ENCODE measurements around the gene ST3GAL3.

DNA sequence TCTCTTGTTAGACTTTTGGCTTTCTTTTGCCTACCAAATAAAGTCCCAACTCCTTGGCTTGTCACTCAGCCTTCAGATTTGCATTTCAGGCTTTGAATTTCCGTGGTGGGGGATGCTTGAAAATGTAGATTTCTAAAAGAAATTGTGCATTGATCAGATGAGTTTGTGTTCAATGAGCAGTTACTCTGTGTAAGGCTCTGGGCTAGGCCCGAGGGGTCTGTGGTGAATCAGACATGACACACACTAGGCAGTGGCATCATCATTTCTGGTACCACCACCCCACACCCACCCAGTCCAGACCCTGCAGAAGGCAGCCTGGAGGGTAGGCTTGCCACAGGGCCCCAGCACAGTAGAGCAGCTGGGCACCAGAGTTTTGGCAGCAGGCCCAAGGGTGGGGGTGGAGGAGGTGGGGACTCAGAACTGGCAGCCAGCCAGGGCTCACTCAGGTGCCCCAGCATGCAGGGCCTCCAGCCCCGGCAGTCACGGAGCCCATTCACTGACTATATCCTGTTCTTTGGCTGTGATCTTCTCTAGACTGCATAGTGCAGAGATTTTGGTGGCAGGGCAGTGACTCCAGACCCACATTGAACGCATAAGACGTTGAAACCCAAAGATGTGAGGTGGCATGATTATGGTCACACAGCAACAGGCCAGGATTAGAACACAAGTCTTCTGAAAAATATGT, 129.1 kb downstream of the ST3GAL3 start:
- TF ChIP-seq, protein P1, sequence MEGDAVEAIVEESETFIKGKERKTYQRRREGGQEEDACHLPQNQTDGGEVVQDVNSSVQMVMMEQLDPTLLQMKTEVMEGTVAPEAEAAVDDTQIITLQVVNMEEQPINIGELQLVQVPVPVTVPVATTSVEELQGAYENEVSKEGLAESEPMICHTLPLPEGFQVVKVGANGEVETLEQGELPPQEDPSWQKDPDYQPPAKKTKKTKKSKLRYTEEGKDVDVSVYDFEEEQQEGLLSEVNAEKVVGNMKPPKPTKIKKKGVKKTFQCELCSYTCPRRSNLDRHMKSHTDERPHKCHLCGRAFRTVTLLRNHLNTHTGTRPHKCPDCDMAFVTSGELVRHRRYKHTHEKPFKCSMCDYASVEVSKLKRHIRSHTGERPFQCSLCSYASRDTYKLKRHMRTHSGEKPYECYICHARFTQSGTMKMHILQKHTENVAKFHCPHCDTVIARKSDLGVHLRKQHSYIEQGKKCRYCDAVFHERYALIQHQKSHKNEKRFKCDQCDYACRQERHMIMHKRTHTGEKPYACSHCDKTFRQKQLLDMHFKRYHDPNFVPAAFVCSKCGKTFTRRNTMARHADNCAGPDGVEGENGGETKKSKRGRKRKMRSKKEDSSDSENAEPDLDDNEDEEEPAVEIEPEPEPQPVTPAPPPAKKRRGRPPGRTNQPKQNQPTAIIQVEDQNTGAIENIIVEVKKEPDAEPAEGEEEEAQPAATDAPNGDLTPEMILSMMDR (IDR thresholded peaks at IDR 0.05; ENCODE audit: insufficient read depth, low read length), result no peak
- TF ChIP-seq POLR2AphosphoS5 (IDR thresholded peaks at IDR 0.05; ENCODE audit: low read depth) (peak; percentile 92), GABPA (IDR thresholded peaks at IDR 0.05; ENCODE audit: low read depth) (no peak)
- TF ChIP-seq, protein P2, sequence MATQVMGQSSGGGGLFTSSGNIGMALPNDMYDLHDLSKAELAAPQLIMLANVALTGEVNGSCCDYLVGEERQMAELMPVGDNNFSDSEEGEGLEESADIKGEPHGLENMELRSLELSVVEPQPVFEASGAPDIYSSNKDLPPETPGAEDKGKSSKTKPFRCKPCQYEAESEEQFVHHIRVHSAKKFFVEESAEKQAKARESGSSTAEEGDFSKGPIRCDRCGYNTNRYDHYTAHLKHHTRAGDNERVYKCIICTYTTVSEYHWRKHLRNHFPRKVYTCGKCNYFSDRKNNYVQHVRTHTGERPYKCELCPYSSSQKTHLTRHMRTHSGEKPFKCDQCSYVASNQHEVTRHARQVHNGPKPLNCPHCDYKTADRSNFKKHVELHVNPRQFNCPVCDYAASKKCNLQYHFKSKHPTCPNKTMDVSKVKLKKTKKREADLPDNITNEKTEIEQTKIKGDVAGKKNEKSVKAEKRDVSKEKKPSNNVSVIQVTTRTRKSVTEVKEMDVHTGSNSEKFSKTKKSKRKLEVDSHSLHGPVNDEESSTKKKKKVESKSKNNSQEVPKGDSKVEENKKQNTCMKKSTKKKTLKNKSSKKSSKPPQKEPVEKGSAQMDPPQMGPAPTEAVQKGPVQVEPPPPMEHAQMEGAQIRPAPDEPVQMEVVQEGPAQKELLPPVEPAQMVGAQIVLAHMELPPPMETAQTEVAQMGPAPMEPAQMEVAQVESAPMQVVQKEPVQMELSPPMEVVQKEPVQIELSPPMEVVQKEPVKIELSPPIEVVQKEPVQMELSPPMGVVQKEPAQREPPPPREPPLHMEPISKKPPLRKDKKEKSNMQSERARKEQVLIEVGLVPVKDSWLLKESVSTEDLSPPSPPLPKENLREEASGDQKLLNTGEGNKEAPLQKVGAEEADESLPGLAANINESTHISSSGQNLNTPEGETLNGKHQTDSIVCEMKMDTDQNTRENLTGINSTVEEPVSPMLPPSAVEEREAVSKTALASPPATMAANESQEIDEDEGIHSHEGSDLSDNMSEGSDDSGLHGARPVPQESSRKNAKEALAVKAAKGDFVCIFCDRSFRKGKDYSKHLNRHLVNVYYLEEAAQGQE (IDR thresholded peaks at IDR 0.05; ENCODE audit: insufficient replicate concordance, low read depth), result no peak

Measured in HL-60 (cell line).